Ureter (tissue), 1 donor: ENCODE measurements around the gene MEGF8. TPM values are rescaled to one million over a fixed set of nuclear protein-coding genes. Genes with fewer than 3 reads are reported as not detected.

Experiments used
- DNase-seq: peaks from one replicate; pipeline ENCODE4 v3.0.0-alpha.2; 2020; ENCODE audit warnings: low spot score
- total RNA-seq: library from RNA; stranded (reverse); gene quantifications from one replicate; pipeline ENCODE4 v1.2.4, GENCODE V29; 2023
- donor health status: DM: yes; HTN: yes; CAD: no.

The MEGF8 gene
- total RNA-seq, 1 donor from 2014 or later = 22.0 TPM

GRCh38 chr19:42411581-42412178 is 86.2 kb downstream of the MEGF8 start:
- no peak for DNase-seq

DNA sequence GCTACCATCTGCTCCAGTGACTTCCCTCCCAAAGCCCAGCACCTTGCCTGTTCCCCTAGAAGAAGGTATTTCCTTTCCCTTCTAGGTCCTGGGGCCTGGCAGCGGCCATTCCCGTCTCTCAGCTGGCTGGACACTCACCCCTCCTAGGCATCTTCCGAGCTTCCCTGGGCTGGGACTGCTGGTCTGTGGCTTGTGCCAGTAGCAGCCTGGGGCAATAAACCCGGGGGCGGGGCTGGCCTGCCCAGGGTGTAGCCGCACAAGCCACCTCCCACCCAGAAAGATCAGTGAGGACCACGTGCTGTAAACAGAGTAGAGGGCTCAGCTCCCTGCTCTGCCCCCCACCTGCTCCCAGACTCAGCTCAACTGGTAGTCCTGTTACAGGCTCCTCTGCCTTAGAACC is 86.8 kb downstream of the MEGF8 start:
- no peak for DNase-seq

GRCh38 chr19:42412661-42413076 is 87.2 kb downstream of the MEGF8 start:
- no peak for DNase-seq

GRCh38 chr19:42419309-42419708 is 93.9 kb downstream of the MEGF8 start:
- no peak for DNase-seq

DNA sequence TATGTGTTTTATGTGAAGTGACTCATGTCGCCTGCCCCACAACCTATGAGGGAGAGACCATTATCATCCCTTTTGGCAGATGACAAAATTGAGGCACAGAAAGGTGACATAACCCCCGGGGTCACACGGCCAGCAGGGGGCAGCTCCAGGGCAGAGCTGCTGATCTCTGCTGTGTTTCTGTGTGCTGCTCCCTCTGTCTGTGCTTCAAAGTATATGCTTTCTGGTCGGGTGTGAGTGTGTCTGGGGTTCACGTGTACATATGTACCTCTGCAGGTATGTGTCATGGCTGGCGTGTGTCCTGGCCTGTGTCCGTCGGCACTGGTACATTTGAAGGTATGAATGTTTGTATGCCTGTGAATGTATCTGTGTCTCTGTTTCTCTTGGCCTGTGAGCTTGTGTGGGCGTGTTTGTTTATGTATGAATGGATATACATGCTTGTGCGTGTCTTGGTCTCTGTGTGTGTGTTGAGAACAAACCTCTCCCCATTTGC is 94.7 kb downstream of the MEGF8 start:
- DNase-seq = no peak

- DNase-seq = no peak
Observed at GRCh38 chr19:42421101-42421500, 95.7 kb downstream of the MEGF8 start.

- DNase-seq = no peak
Observed at GRCh38 chr19:42421591-42422031, 96.2 kb downstream of the MEGF8 start.

- no peak for DNase-seq
Observed at GRCh38 chr19:42422092-42422900, 96.9 kb downstream of the MEGF8 start.

DNA sequence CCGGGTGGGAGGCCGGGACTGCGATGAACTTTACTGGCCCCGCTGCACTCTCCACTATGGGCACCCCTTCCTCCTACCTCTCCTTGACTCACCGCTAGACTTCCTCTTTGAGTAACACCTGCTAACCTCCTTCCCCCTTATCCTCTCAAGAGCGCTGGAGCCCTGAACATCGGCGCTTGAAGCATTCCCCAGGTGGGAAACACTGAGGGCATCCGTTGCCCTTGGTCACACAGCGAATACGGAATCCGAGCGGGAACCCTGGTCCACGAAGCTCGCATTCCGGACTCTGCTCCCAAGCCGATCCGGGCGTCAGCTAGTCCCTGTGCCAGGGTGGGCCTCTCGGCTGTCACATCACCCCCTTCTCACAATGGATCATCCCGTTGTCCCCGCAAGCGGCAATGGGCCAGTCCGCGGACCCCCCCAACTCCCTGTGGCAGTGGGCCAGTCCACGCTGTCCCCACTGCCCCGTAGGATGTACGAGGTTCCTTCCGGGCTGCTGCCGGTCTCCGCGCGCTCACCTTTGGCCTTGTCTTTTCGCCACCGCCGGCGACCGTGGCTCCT is 97.5 kb downstream of the MEGF8 start:
- DNase-seq = no peak

- peak; percentile 92 for DNase-seq
Observed at GRCh38 chr19:42423462-42424344, 98.3 kb downstream of the MEGF8 start.

DNA sequence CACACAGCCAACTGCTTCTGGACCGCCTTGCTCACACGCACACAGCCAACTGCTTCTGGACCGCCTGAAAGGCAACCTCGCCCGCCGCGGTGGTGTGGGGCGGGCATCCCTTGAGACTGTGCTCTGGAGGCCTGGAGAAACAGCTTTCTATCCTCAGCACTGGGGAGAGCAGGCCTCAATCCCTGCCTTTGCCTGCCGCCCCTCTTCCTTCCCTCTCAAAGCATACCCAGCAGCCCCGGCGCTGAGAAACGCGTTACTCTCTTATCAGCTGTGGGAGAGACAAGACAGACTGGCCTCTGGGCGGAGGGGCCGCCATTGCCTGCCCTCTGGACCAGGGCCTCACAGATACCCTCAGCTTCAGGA is 98.9 kb downstream of the MEGF8 start:
- DNase-seq = no peak

GRCh38 chr19:42424712-42425131 is 99.3 kb downstream of the MEGF8 start:
- no peak for DNase-seq

- DNase-seq = no peak
Observed at GRCh38 chr19:42426643-42427042, 101.2 kb downstream of the MEGF8 start.

GRCh38 chr19:42427313-42427712 is 101.9 kb downstream of the MEGF8 start, which contains the start of gene LIPE:
Gene LIPE, minus strand, starts transcription at chr19:42427388. Its CDS starts 239 bp downstream, at chr19:42427149.
- DNase-seq = no peak

Other genes starting within 250 kb of the MEGF8 start
- 18.7 TPM for gene ZNF574, start 249.5 kb upstream of the MEGF8 start, total RNA-seq
- gene POU2F2, start 193.2 kb upstream of the MEGF8 start, total RNA-seq = 5.3 TPM
- gene DEDD2, start 108.0 kb upstream of the MEGF8 start, total RNA-seq = 24.7 TPM
- 13.2 TPM for gene ZNF526, start 105.3 kb upstream of the MEGF8 start, total RNA-seq
- 36.4 TPM for gene GSK3A, start 83.0 kb upstream of the MEGF8 start, total RNA-seq
- 47.4 TPM for gene ERF, start 70.5 kb upstream of the MEGF8 start, total RNA-seq
- gene CIC, start 56.4 kb upstream of the MEGF8 start, total RNA-seq = 83.4 TPM
- 1.6 TPM for gene PRR19, start 23.5 kb upstream of the MEGF8 start, total RNA-seq
- gene PAFAH1B3, start 23.0 kb upstream of the MEGF8 start, total RNA-seq = 19.8 TPM
- gene TMEM145, start 12.3 kb upstream of the MEGF8 start, total RNA-seq = 1.4 TPM
- gene CNFN, start 64.7 kb downstream of the MEGF8 start, total RNA-seq = 5.3 TPM
- 23.6 TPM for gene LIPE, start 101.8 kb downstream of the MEGF8 start, total RNA-seq
- 77.8 TPM for gene CXCL17, start 117.3 kb downstream of the MEGF8 start, total RNA-seq
- 21.6 TPM for gene CEACAM1, start 202.8 kb downstream of the MEGF8 start, total RNA-seq